Peyer's patch (tissue), 4 donors: ENCODE results near the gene PDE11A. TPM values are rescaled to one million over a fixed set of nuclear protein-coding genes. Genes with fewer than 3 reads are reported as not detected.

ENCODE experiments used
- DNase-seq, 3 donors: peaks; one replicate each; pipeline ENCODE4 v3.0.0-alpha.2; 2017 to 2019
- H3K27ac ChIP-seq, 4 donors: fragments of 200-600 bp; sonication (generic); one replicate each; pipeline ENCODE4 v1.5.1; 2016 to 2019
- H3K27me3 ChIP-seq, 2 donors: fragments of 200-600 bp; sonication (generic); one replicate each; pipeline ENCODE4 v1.5.1; 2019
- H3K36me3 ChIP-seq, 3 donors: fragments of 200-600 bp; sonication (generic); one replicate each; pipeline ENCODE4 v1.5.1; 2016 to 2019
- H3K4me1 ChIP-seq, 4 donors: fragments of 200-600 bp; sonication (generic); one replicate each; pipeline ENCODE4 v1.5.1; 2016 to 2019
- H3K4me3 ChIP-seq, 4 donors: fragments of 200-600 bp; sonication (generic); 1 replicate in 3 of 4; 2 replicates in 1 of 4; pipeline ENCODE4 v1.5.1; 2016 to 2019; ENCODE audit warnings: mild to moderate bottlenecking in 1 of 4
- H3K9me3 ChIP-seq, 4 donors: fragments of 200-600 bp; sonication (generic); one replicate each; pipeline ENCODE4 v1.5.1; 2016 to 2019; ENCODE audit warnings: mild to moderate bottlenecking in 1 of 4
- CTCF ChIP-seq, 6 experiments: fragments of 450-650 bp in 4 of 6; fragments of 200-600 bp in 2 of 6; sonication (generic) in 1 of 6; IDR thresholded peaks; one replicate each; pipeline ENCODE4 v1.5.1; 2017 to 2019; ENCODE audit warnings: antibody characterized with exemption in 6 of 6, mild to moderate bottlenecking in 3 of 6, moderate library complexity in 1 of 6
- POLR2A ChIP-seq, 2 donors: fragments of 450-650 bp; IDR thresholded peaks; one replicate each; pipeline ENCODE4 v1.5.1; 2017; ENCODE audit warnings: antibody characterized with exemption in 2 of 2, mild to moderate bottlenecking in 2 of 2, moderate library complexity in 2 of 2
- total RNA-seq, 4 donors: library from RNA; depleted of rRNA; stranded (reverse); fragments of >200 nt; gene quantifications; one replicate each; pipeline ENCODE4 v1.1.0, GENCODE V29; 2016

The PDE11A gene
- total RNA-seq, 4 donors from 2014 or later = 1.6 to 2.1 (median 1.7) TPM

GRCh38 chr2:177989029-177989885 is 83.3 kb downstream of the PDE11A start:
- Histone ChIP-seq H3K9me3 (no peaks in the 10 kb centered on the region), H3K4me3 (no peak overlapping the region), H3K27ac (no peak overlapping the region), H3K27me3 (no peaks in the 10 kb centered on the region), H3K4me1 (no peaks in the 10 kb centered on the region), H3K36me3 (no peaks in the 10 kb centered on the region)
- DNase-seq = no peak
- TF ChIP-seq POLR2A (IDR thresholded peaks at IDR 0.05) (no peak), CTCF (IDR thresholded peaks at IDR 0.05) (no peak)

GRCh38 chr2:177984749-177985148 is 87.8 kb downstream of the PDE11A start:
- no peaks in the 10 kb centered on the region for H3K27me3 ChIP-seq
- H3K27ac ChIP-seq = no peak overlapping the region
- no peaks in the 10 kb centered on the region for H3K36me3 ChIP-seq
- DNase-seq = no peak
- no peaks in the 10 kb centered on the region for H3K9me3 ChIP-seq
- no peaks in the 10 kb centered on the region for H3K4me1 ChIP-seq
- no peak for TF ChIP-seq POLR2A (IDR thresholded peaks at IDR 0.05)
- H3K4me3 ChIP-seq = no peak overlapping the region

- Histone ChIP-seq H3K4me1 (no peaks in the 10 kb centered on the region), H3K36me3 (no peaks in the 10 kb centered on the region), H3K27me3 (no peaks in the 10 kb centered on the region), H3K9me3 (no peaks in the 10 kb centered on the region), H3K4me3 (no peak overlapping the region), H3K27ac (no peak overlapping the region)
- peak in 1 of 3 donors; percentile 59 for DNase-seq
- peak in 4 of 6 experiments; percentile 53 to 77 (median 67) for TF ChIP-seq CTCF (IDR thresholded peaks at IDR 0.05)
- TF ChIP-seq POLR2A (IDR thresholded peaks at IDR 0.05) = no peak
These were observed 89.3 kb downstream of the PDE11A start for GRCh38 chr2:177983183-177983788.

GRCh38 chr2:177972782-177973181 is 99.8 kb downstream of the PDE11A start:
- TF ChIP-seq POLR2A (IDR thresholded peaks at IDR 0.05) = no peak
- no peak for TF ChIP-seq CTCF (IDR thresholded peaks at IDR 0.05)
- H3K9me3 ChIP-seq = no peaks in the 10 kb centered on the region
- no peak overlapping the region for H3K4me3 ChIP-seq
- H3K27me3 ChIP-seq = no peaks in the 10 kb centered on the region
- H3K27ac ChIP-seq = no peak overlapping the region
- DNase-seq = no peak
- no peaks in the 10 kb centered on the region for H3K4me1 ChIP-seq
- no peaks in the 10 kb centered on the region for H3K36me3 ChIP-seq

GRCh38 chr2:177972123-177972522 is 100.5 kb downstream of the PDE11A start:
- Histone ChIP-seq H3K27me3 (no peaks in the 10 kb centered on the region), H3K9me3 (no peaks in the 10 kb centered on the region), H3K27ac (no peak overlapping the region), H3K36me3 (no peaks in the 10 kb centered on the region), H3K4me1 (no peaks in the 10 kb centered on the region), H3K4me3 (no peak overlapping the region)
- no peak for DNase-seq
- TF ChIP-seq POLR2A (IDR thresholded peaks at IDR 0.05) = no peak
- TF ChIP-seq CTCF (IDR thresholded peaks at IDR 0.05) = no peak
